RWPE1 (cell line): ENCODE data around the gene RAPGEF5.

Experiments used
- CTCF ChIA-PET: fragments of 350-600 bp; sonication (Branson Sonifier 250); formaldehyde crosslinking; extraction: SDS; loops from one replicate; lab custom pipeline; 2021; lab: Yijun Ruan, JAX
- POLR2A ChIA-PET: fragments of 400-600 bp; formaldehyde crosslinking; extraction: SDS; loops from one replicate; lab custom pipeline; 2020; ENCODE audit warnings: antibody characterized with exemption; ENCODE audit not compliant: low non-redundant PET; lab: Yijun Ruan, JAX
- DNase-seq: peaks from one replicate; pipeline ENCODE4 v3.0.0; 2012; ENCODE audit warnings: low spot score
- H3K27ac ChIP-seq: fragments of 450-650 bp; 2 replicates; pipeline ENCODE4 v1.5.1; 2017
- TF ChIP-seq, protein P1 (sequence below): fragments of 450-650 bp; conservative IDR thresholded peaks from 2 replicates; pipeline ENCODE4 v1.5.1; 2017; ENCODE audit warnings: low read depth, mild to moderate bottlenecking

Gene RAPGEF5

DNA sequence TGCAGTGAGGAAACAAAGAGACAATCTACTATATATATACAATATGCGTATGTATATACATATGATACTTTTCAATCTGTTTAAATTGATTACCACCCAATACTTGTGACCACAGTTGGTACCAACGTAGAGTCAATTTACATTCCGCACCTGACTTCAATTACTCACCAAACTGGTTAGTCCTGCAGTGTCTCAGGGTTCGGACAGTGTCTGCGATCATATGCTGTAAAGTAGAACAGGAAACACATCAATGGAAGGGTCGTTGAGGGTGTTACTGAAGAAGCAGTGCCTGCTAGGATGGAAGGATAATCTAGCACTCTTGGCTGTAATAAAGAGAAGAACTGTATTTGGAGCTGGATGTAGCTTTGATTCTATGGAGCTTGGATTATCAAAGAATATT lies 231.5 kb downstream of the RAPGEF5 start:
- no peak for DNase-seq
- TF ChIP-seq, protein P1, sequence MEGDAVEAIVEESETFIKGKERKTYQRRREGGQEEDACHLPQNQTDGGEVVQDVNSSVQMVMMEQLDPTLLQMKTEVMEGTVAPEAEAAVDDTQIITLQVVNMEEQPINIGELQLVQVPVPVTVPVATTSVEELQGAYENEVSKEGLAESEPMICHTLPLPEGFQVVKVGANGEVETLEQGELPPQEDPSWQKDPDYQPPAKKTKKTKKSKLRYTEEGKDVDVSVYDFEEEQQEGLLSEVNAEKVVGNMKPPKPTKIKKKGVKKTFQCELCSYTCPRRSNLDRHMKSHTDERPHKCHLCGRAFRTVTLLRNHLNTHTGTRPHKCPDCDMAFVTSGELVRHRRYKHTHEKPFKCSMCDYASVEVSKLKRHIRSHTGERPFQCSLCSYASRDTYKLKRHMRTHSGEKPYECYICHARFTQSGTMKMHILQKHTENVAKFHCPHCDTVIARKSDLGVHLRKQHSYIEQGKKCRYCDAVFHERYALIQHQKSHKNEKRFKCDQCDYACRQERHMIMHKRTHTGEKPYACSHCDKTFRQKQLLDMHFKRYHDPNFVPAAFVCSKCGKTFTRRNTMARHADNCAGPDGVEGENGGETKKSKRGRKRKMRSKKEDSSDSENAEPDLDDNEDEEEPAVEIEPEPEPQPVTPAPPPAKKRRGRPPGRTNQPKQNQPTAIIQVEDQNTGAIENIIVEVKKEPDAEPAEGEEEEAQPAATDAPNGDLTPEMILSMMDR = no peak
- H3K27ac ChIP-seq = no peak overlapping the region
- ChIA-PET POLR2A (no interaction called here), CTCF (interaction anchor here (0.6 kb wide), 1 partner anchor 15 kb away, joined by 3 read pairs; no protein-coding TSS in a partner anchor)

DNA sequence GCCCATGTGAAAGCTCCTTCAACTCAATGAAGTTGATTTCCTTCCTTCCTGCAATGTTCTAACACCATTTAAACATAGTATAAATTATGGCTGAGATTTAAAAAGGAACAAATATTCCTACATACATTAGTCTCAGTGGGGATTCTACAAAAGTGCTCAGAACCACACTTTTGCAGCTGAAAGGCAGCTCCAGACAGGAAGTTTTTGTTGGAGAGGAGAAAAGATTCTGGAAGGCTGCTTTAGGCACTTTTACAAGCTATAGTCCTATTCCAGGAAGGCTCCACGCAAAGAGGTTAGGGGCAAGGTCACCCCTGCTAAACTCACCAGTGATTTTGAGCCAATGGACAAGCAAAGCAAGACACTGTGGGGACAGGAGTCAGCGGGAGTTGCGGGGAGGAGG lies 232.0 kb downstream of the RAPGEF5 start:
- TF ChIP-seq, protein P1 = no peak
- CTCF ChIA-PET = interaction anchor here (0.6 kb wide), 2 partner anchors 15 to 981 kb away, joined by 3 to 6 read pairs; no protein-coding TSS in a partner anchor
- no peak overlapping the region for H3K27ac ChIP-seq
- POLR2A ChIA-PET = no interaction called here
- no peak for DNase-seq

- no peak overlapping the region for H3K27ac ChIP-seq
- TF ChIP-seq, protein P1 = no peak
- DNase-seq = no peak
- ChIA-PET POLR2A (no interaction called here), CTCF (interaction anchor here (0.6 to 0.7 kb wide), 2 partner anchors 59 to 898 kb away, joined by 3 to 5 read pairs; no protein-coding TSS in a partner anchor)
Measured at GRCh38 chr7:22123139-22123538, 233.8 kb downstream of the RAPGEF5 start.

GRCh38 chr7:22121702-22122474 lies 235.1 kb downstream of the RAPGEF5 start:
- ChIA-PET POLR2A (no interaction called here), CTCF (interaction anchor here (0.7 kb wide), 1 partner anchor 12 kb away, joined by 3 read pairs; no protein-coding TSS in a partner anchor)
- no peak overlapping the region for H3K27ac ChIP-seq
- no peak for DNase-seq
- TF ChIP-seq, protein P1 = no peak

DNA sequence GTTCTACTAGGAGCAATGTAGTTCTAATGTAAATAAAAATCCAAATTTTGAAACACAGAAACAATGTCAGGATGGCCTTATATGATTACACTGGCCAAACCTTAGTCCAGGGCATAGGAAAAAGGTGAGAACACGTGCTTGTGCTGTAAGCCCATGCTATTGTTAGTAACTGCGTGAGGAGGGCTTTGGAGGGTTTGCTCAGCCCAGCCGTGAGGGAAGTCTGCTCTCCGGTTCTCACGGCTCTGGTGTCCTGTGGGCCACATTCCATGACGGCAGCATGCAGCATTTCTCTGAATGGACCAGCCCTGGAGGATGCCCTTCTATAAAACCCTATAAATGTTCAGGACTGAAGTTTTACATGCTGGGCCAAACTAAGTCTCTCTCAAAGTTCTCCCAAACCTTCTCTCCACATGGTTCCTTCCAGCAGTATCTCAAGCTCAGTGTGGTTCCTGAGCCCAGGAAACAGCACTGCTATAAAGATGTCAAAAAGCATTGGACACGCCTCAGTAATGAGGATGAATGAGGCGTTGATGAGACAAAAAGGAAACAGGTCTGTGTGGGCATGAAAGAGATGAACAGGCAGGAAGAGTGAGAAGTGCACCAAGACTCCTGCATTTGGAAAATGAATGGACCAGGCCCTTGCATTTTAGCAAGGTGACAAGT lies 236.4 kb downstream of the RAPGEF5 start:
- ChIA-PET POLR2A (no interaction called here), CTCF (interaction anchor here (1.8 kb wide), 1 partner anchor 11 kb away, joined by 6 read pairs; no protein-coding TSS in a partner anchor)

GRCh38 chr7:22117222-22117621 lies 239.7 kb downstream of the RAPGEF5 start:
- no peak for DNase-seq
- ChIA-PET CTCF (interaction anchor here (0.5 kb wide), 2 partner anchors 1025 to 1064 kb away, joined by 5 to 7 read pairs; partner anchors contain the start of gene NUP42), POLR2A (no interaction called here)
- H3K27ac ChIP-seq = no peak overlapping the region
- TF ChIP-seq, protein P1 = no peak

More for the DNA sequence above, 236.4 kb downstream of the RAPGEF5 start:
- no peak for DNase-seq
- TF ChIP-seq, protein P1 = no peak
- H3K27ac ChIP-seq = no peak overlapping the region
